HG03280 (cell line): ENCODE measurements around the gene PKP3.

Experiments used
- ATAC-seq: cut with Tn5 transposase; IDR thresholded peaks from one replicate; pipeline ENCODE4 v1.9.1; 2021; ENCODE audit warnings: mild to moderate bottlenecking, moderate library complexity; ENCODE audit not compliant: unreplicated experiment

Gene PKP3

DNA sequence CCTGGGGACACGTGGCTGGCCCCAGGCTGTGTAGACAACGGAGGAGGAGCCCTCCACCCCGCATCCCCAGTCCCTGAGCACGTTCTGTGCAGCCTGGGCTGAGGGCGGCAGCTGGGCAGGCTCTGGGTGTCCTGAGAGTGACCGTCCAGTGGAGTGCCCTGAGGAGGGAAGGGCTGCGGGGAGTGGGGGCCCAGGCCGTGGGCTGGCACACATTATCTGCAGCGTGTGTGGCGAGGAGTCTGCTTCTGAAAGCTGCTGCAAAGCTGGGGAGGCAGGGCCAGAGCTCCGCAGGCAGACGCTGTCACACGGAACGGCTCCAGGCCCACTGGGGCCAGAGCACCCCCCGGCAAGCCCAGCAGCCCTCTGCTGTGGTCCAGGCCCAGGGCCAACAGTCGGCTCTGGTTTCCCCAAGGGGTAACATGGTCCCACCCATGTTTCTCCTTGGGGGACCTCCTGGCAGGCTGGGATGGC is 48.6 kb downstream of the PKP3 start:
- ATAC-seq, result no peak

DNA sequence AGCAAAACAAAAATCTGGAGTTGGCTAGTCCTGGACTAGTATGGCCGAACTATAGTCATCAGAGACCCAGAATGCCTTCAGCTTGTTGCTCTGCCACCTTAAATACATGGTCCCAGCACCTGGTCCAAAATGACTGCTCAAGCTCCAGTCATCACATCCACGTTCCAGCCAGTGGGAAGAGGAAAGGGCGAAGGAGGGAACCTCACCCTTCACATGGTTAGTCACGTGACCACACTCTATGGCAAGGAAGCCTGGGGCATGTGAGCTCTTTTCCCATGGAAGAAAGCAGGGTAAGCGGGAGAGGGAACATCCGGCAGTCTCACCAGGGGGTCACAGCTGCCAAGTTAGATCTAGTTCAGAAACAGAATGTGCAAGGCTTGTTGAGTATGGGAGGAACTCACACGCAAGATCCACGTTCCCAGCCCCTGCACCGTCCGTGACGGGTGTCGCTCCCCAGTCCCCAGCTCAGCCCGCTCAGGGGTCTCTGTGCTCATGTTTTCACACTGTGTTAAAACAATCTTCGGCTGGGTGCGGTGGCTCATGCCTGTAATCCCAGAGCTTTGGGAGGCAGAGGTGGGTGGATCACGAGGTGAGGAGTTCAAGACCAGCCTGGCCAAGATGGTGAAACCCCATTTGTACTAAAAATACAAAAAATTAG is 49.7 kb downstream of the PKP3 start:
- no peak for ATAC-seq

DNA sequence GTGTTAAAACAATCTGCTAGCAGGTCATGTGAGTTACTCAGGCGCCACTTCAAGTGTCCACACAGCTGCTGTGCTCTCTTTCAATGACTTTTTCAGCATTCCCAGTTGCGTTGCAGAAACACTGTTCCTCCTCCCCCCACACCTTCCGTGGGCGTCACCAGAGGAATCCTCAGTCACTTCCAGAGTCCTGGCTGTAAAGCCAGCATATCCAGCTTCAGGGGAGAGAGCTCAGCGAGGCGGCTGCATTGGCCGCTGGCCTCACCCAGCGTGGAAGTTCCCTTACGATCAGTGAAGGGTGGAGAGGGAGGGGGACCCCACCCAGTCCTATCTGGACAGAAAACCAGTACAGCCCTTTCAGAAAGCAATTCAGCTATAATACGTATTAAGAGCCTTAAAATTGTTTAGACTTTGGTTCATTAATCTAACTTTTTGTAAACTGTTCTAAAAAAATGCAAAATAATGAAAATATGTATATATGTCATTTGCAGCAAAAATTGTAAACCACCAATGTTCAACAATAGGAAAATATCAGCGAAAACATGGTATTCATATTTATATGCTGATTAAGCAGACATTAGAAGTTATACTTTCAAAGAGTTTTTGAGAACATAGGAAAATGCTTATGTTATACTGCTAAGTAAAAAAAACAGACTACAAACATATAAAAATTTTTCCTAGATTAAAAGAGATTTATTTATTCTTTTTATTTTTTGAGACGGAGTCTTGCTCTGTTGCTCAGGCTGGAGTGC is 50.6 kb downstream of the PKP3 start:
- no peak for ATAC-seq

DNA sequence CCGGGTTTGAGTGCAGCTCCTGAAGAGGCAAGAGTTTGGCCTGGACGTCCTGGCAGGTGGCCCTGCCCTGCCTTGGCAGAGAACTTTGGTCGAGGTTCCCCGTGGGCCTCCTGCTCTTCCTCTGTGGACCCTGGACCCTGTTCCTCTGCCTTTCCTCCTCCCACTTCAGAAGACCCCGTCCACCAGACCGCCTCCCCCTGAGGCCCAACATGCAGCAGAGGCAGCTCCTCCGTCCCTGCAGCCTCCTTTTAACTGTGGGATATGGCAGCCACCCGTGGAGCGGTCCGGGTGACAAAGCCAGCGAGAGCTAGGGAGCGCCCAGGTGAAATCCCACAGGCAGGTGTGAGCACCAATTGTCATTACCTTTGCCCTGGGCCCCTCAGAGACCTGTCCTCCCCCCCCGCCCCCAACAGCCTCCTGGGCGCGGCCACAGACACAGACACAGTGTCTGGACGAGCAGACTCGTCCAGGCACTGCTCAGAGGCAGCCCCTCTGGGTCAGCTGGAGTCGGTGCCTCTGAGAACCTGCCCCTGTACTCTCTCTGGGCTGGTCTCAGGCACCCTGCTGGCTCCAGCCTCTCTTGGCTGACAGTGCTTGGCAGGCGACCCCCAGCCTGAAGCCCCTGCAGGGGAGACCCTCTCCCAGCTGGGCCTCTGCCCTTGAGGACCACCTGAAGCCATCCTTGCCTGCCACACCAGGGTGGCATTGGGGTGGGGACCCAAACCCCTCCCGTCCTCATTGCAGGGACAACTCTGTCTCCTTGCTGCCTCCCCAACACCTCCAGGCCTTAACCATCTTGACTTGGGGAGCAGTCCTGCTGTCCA is 52.0 kb downstream of the PKP3 start:
- no peak for ATAC-seq

DNA sequence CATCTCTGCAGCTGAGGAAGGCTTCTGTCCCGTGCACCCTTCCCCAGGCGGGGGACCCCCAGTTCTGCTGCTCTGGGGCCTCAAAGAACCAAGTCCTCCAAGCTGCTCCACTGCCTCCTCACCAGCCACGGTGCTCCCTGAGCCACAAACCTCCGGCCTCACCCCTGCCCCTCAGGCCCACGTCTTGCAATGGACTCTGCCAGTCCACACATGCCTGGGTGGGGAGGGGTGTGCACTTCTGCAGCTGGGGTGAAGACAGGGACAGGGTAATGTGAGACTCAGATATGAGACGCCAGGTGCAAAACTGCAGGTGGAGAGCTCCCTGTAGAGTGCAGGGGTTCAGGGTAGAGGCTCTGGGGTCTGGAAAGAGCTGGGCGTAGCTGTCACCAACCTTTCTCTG is 52.9 kb downstream of the PKP3 start:
- ATAC-seq, result no peak

DNA sequence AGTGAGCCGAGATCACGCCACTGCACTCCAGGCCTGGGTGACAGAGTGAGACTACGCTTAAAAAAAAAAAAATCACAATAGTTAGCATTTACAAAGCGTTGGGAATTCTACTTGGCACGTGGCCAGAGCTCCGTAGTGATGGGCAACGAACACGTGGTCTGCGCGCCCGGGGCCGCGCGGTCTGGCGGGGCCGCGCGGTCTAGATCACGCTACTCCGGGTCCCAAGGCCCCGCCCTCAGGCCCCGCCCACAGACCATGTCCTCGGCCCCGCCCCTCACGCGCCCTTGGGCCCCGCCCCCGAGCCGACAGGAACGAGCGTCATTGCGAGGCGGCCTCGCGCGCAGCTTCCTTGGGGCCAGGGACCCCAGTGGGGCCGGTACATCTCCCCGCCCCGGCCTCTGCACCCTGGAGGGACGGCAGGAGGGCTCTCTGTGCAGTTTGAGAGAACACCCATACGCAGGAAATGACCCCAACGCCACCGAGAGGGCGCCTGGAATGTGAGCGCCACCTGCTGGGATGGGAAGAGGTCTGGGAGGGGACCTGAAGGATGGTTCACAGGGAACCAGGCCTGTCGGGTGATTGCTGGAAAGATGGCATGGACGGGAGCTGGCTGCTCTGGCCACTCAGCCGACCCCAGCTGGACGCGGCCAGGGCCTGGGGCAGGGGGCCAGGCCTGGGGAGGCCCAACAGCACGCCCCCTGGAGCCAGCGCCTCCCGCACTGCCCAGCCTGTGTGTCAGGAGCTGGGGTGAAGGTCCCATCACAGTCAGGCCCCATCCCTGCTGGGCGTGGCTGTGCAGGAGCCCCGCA is 54.1 kb downstream of the PKP3 start:
- ATAC-seq, result peak; percentile 60

DNA sequence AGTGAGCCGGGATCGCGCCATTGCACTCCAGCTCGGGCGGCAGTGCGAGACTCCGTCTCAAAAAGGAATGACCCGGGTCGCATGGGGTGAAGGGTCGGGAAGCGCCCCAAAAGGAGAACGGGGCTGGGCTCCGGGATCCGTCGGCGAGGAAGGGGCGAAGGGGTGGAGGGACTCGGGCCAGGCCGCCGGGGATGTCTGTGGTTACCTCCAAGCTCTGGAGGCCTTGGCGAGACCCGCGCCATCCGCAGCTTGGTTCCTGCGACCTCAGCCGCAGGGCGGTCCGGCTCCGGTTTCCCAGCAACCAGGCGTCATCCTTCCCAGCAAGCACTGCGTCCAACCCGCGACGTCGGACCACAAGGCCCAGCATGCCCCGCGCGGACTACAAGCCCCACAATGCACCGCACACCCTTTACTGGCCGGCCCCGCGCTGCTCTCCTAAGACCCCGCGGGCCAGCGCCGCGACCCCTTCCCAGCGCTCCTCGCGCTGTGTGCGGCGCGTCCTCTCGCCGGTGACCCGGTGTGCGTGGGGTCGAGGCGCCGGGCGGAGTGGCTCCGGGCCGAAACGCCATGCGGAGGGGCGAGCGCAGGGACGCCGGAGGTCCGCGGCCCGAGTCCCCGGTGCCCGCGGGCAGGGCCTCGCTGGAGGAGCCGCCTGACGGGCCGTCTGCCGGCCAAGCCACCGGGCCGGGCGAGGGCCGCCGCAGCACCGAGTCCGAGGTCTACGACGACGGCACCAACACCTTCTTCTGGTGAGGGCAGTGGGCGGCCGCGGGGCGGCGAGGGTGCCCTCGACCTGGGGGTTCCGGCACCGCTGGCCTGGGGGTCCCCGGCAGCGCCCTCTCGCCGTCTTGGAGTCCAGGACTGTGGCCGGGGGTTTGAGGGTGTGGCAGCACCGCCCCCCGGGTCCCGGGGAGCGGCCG is 56.1 kb downstream of the PKP3 start, which contains the start of gene PTDSS2:
Gene PTDSS2, plus strand, starts transcription at position 391 of the 920 bp plus-strand sequence. Its CDS starts 177 bp downstream, at position 568.
- ATAC-seq, result peak; percentile 73

DNA sequence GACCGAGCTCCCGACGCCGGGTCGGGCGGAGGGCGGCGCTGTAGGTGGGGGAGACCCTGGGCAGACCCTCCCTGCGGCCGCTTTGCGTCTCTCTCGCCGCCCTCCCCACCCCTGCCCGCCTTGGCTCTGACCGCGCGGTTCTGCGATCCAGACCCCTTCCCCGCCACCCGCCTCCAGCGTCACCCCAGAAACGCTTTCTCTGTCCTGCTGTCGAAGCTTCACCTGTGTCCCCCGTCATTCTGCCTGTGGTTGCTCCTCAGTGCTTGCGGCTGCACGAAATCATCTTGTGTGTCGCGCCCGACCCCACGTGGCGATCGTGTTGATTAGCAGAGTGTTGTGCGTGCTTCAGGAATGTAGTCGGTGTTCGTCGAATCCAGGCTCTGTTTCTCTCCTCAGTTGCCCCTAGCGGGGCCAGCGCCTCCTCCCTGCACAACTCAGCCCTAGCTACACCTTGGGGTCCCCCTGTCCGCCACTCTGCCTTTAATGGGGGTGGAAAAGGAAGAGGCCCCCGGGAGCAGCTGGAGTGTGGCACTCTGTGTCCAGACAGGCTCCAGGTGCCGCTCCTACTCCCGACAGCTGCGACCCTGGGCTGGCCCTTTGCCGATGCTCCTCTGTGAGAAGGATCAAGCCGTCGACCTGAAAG is 56.9 kb downstream of the PKP3 start:
- ATAC-seq, result no peak

DNA sequence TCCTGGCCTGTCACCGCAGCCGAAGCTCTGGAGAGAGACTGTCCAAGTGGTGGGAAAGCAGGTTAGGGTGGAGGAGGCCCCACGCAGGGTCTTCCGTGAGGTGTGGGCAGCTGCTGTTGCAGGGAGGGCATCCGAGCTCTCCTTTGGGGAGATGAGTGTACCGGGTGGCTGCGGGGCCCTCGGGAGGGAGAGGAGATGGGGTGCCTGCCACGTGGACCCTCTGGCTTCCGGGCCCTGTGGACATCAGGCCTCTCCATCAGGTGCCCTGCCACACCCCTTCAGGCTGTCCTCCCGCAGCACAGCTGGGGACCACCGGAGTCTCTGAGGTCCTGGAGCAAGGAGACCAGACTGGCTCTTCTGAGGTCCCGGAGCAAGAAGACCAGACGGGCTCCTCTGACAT is 57.7 kb downstream of the PKP3 start:
- ATAC-seq, result no peak

DNA sequence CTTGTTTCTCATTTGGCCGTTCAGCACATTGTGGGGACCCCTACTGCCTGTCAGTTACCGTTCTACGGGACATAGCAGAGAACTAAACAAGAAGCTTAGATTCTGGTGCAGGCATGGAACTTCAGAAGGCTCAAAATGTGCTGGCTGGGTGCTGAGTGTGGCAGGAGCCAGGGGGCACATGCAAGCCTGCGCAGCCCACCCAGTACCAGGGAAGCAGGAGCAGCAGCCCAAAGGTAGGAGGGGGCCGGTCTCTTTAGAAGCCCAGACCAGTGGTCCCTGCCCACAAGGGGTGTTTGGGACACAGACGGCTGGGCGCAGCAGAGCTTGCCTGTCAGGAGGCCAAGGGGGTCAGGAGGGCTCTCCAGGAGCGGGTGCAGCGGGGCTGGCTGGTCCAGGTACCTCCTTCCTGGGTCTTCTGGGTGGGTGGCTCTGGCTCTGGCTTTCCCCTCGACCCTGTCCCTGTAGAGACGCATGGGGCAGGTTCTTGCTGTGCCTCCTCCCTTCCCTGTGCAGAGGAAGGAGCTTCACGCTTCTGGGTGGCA is 58.3 kb downstream of the PKP3 start:
- ATAC-seq, result no peak

DNA sequence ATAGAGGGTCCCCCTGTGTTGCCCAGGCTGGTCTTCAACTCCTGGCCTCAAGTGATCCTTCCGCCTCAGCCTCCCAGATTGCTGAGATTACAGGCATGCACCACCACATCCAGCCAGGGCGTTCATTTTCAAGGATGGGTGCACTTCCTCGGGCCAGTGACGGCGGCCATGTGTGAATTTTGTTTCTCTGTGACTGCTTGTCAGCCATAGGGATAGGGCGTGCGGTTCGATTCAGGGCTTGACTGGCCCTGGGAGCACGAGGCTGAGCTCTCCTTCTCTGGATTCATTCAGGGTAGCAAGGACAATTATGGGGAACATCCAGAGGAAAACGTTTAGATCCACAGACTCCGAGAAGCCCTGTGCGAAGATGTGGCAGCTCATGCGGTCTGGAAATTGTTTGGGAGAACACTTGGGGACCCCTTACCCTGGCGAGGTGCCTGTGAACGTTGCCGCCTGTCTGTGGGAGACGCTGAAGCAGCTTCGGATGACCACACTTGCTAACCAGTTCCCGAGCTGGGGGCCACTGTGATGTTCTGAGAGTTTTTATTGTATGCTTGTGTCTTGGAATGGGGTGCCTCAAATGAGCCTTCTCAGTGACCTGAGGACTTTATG is 59.0 kb downstream of the PKP3 start:
- no peak for ATAC-seq

DNA sequence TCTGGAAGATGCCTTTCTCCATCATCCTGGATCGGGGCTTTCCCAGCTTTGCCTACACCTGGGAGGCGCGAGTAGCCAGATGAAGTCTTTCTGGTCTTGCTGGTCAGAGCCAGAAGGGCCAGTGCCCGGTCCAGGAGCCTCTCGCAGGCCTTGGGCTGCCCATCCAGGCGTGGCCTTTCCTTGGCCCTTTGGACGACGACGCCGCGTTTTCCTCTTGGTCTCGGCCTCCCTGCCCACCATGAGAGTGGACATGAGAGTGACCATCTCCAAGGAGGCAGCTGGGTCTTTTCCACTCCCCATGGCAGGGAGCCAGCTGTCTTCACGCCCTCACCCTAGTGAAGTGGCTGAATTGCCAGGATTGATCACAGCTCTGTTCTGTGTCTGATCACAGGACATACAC is 59.6 kb downstream of the PKP3 start:
- ATAC-seq, result no peak

DNA sequence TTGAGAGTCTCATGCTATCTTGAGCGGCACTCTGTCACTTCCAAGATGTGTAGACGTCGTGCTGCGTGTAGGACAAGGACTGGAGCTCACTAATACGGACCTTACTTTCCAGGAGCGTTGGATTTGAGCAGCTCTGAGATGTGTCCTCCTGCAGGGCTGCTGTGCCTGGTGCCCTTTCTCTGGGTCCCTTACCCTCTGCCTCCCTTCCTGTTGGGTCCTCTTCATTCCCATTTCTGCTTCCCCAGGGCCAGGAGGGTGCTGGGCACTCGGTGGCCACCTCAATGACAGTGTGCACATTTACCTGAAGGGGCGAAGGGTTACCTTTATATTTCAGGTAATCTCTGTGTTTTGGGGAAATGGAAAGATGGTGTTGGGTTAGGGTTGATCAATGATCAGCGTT is 60.0 kb downstream of the PKP3 start:
- ATAC-seq, result no peak
